ENCODE results near the gene CYP2A7. TPM values are rescaled to one million over a fixed set of nuclear protein-coding genes. Genes with fewer than 3 reads are reported as not detected.
"Not testable (repeated sequence)": the region's sequence is repeated elsewhere in the genome, so short reads cannot be mapped to it uniquely, and the experiment has no call there.

The CYP2A7 gene
- polyA plus RNA-seq, 1 donor = 0.40 TPM

- not testable (repeated sequence) for DNase-seq
Observed at GRCh38 chr19:40899964-40900363, 17.9 kb upstream of the CYP2A7 start.

- not testable (repeated sequence) for DNase-seq
Observed at GRCh38 chr19:40896843-40897789, 15.1 kb upstream of the CYP2A7 start.

GRCh38 chr19:40896418-40896796, 14.4 kb upstream of the CYP2A7 start:
- no peak for DNase-seq

- no peak for DNase-seq
Observed at GRCh38 chr19:40893112-40893511, 11.1 kb upstream of the CYP2A7 start.

GRCh38 chr19:40889366-40889765, 7.3 kb upstream of the CYP2A7 start:
- DNase-seq = no peak

GRCh38 chr19:40888191-40888590, 6.2 kb upstream of the CYP2A7 start:
- no peak for DNase-seq

- DNase-seq = not testable (repeated sequence)
Observed at GRCh38 chr19:40884187-40884931, 2.3 kb upstream of the CYP2A7 start.

- DNase-seq = not testable (repeated sequence)
Observed at GRCh38 chr19:40879349-40879748, 2.7 kb downstream of the CYP2A7 start.

DNA sequence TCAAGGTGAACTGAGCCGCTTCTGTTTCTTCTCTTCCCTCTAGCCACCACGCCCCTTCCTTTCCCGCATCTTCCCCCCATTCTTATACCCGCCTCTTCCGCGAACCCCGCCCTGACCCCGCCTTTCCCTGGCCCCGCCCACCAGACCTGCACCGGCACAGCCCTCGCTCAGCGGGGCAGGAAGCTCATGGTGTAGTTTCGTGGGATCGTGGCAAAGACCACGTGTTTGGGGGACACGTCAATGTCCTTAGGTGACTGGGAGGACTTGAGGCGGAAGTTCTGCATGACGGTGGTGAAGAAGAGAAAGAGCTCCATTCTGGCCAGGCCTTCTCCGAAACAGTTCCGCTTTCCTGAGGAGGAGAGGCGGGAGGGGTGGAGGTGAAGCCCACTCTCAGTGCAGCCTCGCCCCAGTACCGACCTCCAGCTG, 6.5 kb downstream of the CYP2A7 start:
- peak; percentile 2 for DNase-seq

- not testable (repeated sequence) for DNase-seq
Observed at GRCh38 chr19:40874874-40875273, 7.2 kb downstream of the CYP2A7 start.

- not testable (repeated sequence) for DNase-seq
Observed at GRCh38 chr19:40873873-40874272, 8.2 kb downstream of the CYP2A7 start.

- no peak for DNase-seq
Observed at GRCh38 chr19:40872209-40872608, 9.8 kb downstream of the CYP2A7 start.

- DNase-seq = no peak
Observed at GRCh38 chr19:40867701-40868100, 14.3 kb downstream of the CYP2A7 start.

DNA sequence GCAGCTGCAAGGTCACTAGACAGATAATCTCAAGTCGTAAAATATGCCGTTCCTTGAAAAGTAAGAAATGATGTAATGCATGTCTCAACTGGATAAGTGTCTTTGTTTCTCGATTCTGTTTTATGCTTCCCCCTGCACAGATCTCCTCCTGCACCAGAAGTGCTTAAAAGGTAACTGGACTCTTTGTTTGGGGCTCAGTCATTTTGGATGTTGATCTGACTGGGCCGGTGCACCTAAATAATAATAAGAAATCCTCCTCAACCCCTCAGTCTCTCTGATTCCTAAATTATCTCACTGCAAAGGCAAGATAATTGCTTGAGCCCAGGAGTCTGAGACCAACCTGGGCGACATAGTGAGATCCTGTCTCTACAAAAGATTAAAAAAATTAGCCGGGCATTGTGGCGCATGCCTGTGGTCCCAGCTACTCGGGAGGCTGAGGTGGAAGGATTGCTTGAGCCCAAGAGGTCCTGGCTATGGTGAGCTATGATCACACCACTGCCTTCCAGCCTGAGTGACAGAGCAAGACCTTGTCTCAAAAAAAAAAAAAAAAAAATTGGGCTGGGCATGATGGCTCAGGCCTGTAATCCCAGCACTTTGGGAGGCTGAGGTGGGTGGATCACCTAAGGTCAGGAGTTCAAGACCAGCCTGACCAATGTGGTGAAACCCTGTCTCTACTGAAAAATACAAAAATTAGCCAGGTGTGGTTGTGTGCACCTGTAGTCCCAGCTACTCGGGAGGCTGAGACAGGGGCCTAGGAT, 17.1 kb downstream of the CYP2A7 start:
- DNase-seq = not testable (repeated sequence)

DNA sequence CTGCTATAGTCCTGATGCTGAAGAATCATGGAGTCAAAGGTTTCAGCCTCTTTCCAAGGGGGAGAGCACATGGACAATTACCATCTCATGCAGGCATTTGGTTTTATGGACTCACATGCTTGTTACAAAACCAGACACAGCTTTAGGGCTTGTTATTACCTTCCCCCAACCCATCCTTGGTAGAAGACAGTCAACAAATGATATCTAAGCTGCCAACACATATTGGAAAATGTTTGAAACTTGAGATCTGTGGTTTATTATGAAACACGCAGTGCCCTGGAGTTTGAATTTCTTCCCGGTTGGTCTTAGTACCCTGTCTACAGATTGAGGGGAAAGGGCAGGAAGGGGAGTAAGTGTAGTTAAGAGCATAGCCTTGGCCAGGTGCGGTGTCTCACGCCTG, 19.2 kb downstream of the CYP2A7 start:
- no peak for DNase-seq

GRCh38 chr19:40862333-40862732, 19.7 kb downstream of the CYP2A7 start:
- no peak for DNase-seq

DNA sequence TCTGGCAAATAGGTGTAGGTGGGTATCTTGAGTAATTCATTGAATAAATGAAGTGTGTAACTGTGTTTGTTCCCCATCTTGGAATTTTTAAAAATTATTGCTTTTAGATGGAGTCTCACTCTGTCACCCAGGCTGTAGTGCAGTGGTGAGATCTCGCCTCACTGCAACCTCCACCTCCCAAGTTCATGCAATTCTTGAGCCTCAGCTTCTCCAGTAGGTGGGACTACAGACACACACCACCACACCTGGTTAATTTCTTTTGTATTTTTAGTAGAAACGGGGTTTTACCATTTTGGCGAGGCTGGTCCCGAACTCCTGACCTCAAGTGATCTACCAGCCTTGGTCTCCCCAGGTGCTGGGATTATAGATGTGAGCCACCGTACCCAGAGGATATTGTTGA, 23.9 kb downstream of the CYP2A7 start:
- no peak for DNase-seq

DNA sequence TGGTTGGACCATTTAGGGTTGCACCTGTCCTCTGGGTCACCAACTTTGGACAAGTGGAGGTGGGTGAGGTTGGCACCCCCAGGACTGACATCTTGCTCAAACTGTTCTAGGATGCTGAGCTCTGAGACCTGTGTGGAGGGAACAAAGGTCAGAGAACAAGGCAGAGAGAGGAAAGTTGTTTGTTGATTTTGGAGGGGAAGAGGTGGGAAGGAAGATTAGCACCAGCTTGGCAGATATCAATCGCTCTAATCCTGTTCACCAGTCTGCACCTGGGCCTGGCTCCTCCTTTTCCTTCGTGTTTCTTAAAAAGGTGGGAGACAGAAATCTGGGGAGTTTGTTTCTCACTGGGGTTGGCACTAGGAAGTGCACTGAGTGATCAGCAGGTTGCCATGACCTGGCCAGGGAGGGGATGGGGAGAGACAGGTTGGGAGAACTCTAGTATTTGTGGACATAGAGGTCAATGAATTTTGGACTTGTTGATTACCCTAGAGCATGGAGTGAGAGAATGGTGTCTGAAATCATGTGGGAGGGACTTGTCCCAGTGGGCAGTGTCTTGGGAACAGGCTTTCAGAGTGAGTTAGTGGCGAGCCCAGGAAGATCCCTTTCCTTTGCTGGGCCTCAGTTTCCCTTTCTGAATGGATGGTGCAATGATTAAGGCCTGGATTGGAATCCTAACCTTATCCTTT, 29.4 kb downstream of the CYP2A7 start:
- not testable (repeated sequence) for DNase-seq

DNA sequence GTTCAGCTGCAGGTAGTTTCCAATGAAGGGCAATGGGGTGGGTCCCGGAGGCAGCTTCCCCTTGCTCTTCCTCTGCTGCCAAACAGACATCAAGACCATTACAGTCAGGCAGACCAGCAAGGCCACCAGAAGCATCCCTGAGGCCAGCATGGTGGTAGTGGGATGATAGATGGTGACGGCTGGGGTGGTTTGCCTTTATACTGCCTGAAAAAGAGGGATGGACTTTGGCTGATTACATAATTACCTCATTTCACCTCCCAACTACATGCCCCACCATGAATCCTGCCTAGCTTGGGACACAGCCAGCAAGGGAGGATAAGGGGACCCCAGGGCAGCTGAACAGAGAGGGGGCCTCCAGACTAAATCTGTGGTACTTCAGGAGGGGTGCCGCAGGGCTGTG, 31.8 kb downstream of the CYP2A7 start, which contains the start of gene CYP2A6:
Gene CYP2A6, minus strand, starts transcription at position 171 of the 400 bp plus-strand sequence. Its CDS starts 21 bp downstream, at position 150.
- not testable (repeated sequence) for DNase-seq

DNA sequence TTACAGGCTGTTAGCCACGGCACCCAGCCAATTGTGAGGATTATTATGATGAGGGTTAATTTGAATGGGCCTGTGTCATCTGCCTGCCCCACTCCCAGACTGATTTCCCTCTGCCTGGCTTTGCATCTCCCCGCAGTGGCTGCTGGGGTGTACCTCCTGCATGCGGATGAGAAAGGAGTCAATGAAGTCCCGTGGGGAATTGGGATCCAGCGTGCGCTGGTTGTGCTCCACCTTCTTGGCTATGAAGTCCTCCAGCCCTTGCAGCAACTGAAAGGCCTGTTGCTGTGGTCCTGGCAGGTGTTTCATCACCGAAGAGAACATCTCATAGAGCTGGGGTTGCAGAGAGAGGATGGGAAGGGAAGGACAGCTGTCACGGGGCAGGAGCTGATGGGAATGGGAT, 35.3 kb downstream of the CYP2A7 start:
- DNase-seq = not testable (repeated sequence)

GRCh38 chr19:40843653-40844052, 38.4 kb downstream of the CYP2A7 start:
- DNase-seq = not testable (repeated sequence)

All from left kidney (tissue), 2 donors.